Measurements from ENCODE around the gene LAMA1. TPM values are rescaled to one million over a fixed set of nuclear protein-coding genes. Genes with fewer than 3 reads are reported as not detected.

Gene LAMA1
- total and polyA plus RNA-seq, 10 donors, result 0.20 to 2.3 (median 0.63) TPM

DNA sequence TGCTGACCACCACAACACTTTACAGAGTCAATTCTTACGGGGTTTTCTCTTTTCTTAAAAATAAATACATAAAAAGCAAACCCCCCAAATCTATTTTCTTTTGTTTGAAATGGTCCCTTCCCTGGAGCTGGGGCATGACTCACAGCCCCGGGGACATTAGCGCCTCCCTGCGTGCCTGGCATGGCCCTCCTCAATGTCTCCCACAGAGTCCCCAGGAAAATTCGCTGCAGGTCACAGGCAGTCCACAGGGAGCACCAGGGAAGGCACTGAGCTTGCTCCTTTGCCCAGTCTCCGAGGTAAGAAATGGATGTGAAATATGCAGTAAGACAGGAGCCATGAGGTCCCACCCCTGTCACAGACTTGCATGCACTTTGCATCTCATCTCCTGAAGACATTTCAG is 142.5 kb downstream of the LAMA1 start:
- DNase-seq, result no peak
- no peaks in the 10 kb centered on the region for H3K4me1 ChIP-seq
- TF ChIP-seq POLR2A (IDR thresholded peaks at IDR 0.05) (no peak), POLR2AphosphoS5 (IDR thresholded peaks at IDR 0.05) (no peak)
- TF ChIP-seq, protein P1, sequence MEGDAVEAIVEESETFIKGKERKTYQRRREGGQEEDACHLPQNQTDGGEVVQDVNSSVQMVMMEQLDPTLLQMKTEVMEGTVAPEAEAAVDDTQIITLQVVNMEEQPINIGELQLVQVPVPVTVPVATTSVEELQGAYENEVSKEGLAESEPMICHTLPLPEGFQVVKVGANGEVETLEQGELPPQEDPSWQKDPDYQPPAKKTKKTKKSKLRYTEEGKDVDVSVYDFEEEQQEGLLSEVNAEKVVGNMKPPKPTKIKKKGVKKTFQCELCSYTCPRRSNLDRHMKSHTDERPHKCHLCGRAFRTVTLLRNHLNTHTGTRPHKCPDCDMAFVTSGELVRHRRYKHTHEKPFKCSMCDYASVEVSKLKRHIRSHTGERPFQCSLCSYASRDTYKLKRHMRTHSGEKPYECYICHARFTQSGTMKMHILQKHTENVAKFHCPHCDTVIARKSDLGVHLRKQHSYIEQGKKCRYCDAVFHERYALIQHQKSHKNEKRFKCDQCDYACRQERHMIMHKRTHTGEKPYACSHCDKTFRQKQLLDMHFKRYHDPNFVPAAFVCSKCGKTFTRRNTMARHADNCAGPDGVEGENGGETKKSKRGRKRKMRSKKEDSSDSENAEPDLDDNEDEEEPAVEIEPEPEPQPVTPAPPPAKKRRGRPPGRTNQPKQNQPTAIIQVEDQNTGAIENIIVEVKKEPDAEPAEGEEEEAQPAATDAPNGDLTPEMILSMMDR (IDR thresholded peaks at IDR 0.05 in 8 of 11, conservative IDR thresholded peaks at IDR 0.05 in 3 of 11), result no peak
- intact Hi-C loops (cut with DNase I; ENCODE audit: low total_unique reads), result no loop called here
- H3K4me3 ChIP-seq, result no peak overlapping the region
- 81 to 94% (median 86%) methylated on average over 6 of the region's 6 CpGs for WGBS, 5 donors
- no peaks in the 10 kb centered on the region for H3K9me3 ChIP-seq
- no peak overlapping the region for H3K27ac ChIP-seq
- no peaks in the 10 kb centered on the region for H3K27me3 ChIP-seq (replicated peaks in 1 of 7)
- H3K36me3 ChIP-seq, result no peaks in the 10 kb centered on the region

DNA sequence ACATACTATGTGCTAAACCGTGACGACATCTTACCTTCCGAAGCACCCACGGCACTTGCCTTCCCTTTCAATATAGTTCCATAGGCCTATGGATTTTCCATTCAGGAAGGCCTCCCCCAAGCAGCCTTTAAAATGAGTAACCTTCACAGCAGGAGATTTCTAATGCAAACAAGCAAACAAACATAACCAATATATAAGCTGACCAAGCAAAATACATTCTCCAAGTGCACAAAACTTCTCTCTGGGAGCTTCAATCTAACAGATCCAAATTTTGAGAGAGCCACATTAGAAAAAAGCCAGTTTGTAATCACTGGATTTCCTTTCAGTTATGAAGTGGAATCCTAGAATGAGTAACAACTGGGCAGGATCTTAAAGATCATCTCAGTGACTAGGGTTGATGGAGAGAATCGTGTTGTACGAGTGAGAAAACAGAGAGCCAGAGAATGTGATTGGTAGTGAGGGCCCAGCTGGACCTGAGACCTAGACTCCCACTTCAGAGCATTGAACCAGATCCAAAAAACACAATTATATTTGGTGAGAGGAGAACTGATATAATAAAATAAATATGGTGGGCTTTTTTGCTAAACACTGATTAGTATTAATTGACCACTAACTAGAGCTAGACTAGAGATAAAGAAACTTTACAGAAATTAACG is 145.6 kb downstream of the LAMA1 start:
- no peak for DNase-seq
- H3K4me3 ChIP-seq, result no peak overlapping the region
- H3K9me3 ChIP-seq, result no peaks in the 10 kb centered on the region
- no peaks in the 10 kb centered on the region for H3K27me3 ChIP-seq (replicated peaks in 1 of 7)
- intact Hi-C loops (cut with DNase I; ENCODE audit: low total_unique reads), result no loop called here
- no peaks in the 10 kb centered on the region for H3K4me1 ChIP-seq
- H3K27ac ChIP-seq, result no peak overlapping the region
- TF ChIP-seq POLR2A (IDR thresholded peaks at IDR 0.05) (no peak), POLR2AphosphoS5 (IDR thresholded peaks at IDR 0.05) (no peak)
- TF ChIP-seq, protein P1 (IDR thresholded peaks at IDR 0.05 in 8 of 11, conservative IDR thresholded peaks at IDR 0.05 in 3 of 11), result no peak
- 85 to 93% (median 87%) methylated on average over 7 of the region's 7 CpGs for WGBS, 5 donors
- H3K36me3 ChIP-seq, result no peaks in the 10 kb centered on the region

DNA sequence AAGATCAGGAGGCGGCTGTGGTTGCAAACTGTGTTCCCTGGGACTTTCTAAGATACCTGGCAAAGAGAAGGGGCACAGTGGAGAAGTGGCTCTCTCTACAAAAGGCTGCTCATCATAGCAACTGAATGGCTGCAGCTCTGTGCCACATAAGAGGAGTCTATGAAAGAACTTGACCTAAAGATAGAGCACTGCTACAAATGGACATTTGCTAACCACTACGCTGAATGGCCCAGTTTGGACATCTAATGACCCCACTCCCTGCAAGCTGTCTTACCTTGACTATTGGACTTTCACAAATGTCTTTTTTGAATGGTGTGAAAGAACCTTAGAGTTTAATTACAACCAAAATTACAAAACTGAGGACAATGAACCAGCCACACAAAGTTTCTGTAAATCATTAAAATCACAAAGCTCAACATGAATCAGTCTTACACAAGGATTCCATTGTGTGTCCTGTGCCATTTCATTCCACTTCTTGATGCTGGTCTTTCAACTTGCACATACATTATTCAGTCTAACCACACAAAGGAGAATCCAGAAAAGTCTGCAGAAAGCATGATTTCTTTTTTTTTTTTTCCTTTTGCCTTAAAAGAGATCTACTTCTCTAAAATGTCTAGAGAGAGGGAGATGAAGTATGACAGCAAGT is 154.0 kb downstream of the LAMA1 start:
- H3K9me3 ChIP-seq, result peaks cover 0 to 9% (median 0%) of the 10 kb centered on the region in 8 donors
- H3K36me3 ChIP-seq, result no peaks in the 10 kb centered on the region
- H3K4me3 ChIP-seq, result no peak overlapping the region
- no peaks in the 10 kb centered on the region for H3K4me1 ChIP-seq
- no peaks in the 10 kb centered on the region for H3K27me3 ChIP-seq (replicated peaks in 1 of 7)
- no peak overlapping the region for H3K27ac ChIP-seq
- 75 to 90% (median 87%) methylated on average over 2 of the region's 2 CpGs for WGBS, 5 donors
- intact Hi-C loops (cut with DNase I; ENCODE audit: low total_unique reads), result no loop called here
- TF ChIP-seq POLR2AphosphoS5 (IDR thresholded peaks at IDR 0.05) (no peak), POLR2A (IDR thresholded peaks at IDR 0.05) (no peak)
- TF ChIP-seq, protein P1 (IDR thresholded peaks at IDR 0.05 in 8 of 11, conservative IDR thresholded peaks at IDR 0.05 in 3 of 11), result no peak
- DNase-seq, result no peak
